Measurements from ENCODE around the gene CNTN4. TPM values are rescaled to one million over a fixed set of nuclear protein-coding genes. Genes with fewer than 3 reads are reported as not detected.

The CNTN4 gene
- polyA plus RNA-seq, 1 donor (not counting 4 experiments of a cell fraction or from before 2014, with no cell fraction given), result not detected

DNA sequence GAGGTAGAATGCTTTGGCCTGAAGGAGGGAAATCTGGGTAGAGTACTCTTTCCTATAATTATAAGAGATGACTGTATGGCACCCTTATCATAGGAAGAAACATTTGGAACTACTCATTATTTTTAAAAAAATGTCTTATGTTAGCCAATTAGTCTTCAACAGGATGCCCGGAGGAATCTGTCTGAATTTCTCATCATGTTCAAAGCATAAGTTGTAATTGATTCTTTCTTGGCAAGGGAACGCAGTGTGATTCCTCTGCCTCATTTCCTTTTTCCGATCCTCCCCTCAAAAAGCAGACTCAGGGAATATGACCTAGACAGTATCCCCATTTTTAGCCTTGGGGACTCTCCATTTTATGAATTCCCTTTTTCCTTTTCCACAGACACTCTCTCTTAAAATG is 846.5 kb downstream of the CNTN4 start:
- Histone ChIP-seq H3K9me1 (ENCODE audit: control insufficient read depth, extremely low read depth, insufficient read depth, low read length) (no peaks in the 10 kb centered on the region), H3K27ac (ENCODE audit: control insufficient read depth, insufficient read depth, low read length) (no peak overlapping the region), H3K4me1 (ENCODE audit: control insufficient read depth, extremely low read depth, insufficient read depth, low read length) (no peaks in the 10 kb centered on the region), H3K27me3 (ENCODE audit: control insufficient read depth, extremely low read depth, insufficient read depth, low read length) (no peaks in the 10 kb centered on the region), H3K36me3 (ENCODE audit: control insufficient read depth in 2 of 2, extremely low read depth in 1 of 2, insufficient read depth in 2 of 2, low read length in 2 of 2) (no peaks in the 10 kb centered on the region), H4K20me1 (ENCODE audit: control insufficient read depth, extremely low read depth, insufficient read depth, low read length) (no peaks in the 10 kb centered on the region), H3K9ac (ENCODE audit: control insufficient read depth, extremely low read depth, insufficient read depth, low read length) (no peak overlapping the region), H3K4me3 (ENCODE audit: control insufficient read depth in 2 of 3, extremely low read depth in 1 of 3, insufficient read depth in 2 of 3, low read depth in 1 of 3, low read length in 3 of 3) (no peak overlapping the region), H3K9me3 (ENCODE audit: control insufficient read depth, low read depth, low read length) (no peaks in the 10 kb centered on the region), H2AFZ (ENCODE audit: control insufficient read depth, low read length) (no peak overlapping the region), H3K4me2 (ENCODE audit: control insufficient read depth, extremely low read depth, insufficient read depth, low read depth, low read length) (no peak overlapping the region), H3K79me2 (ENCODE audit: control insufficient read depth, insufficient read depth, low read length) (no peaks in the 10 kb centered on the region)
- FAIRE-seq, result no peak
- DNase-seq (ENCODE audit: low read depth, low spot score), result no peak
- dilution Hi-C loops (cut with MboI; ENCODE audit: extremely low pct_ligation_motif_present, low sequenced_read_pairs), result no loop called here
- TF ChIP-seq, protein P1, sequence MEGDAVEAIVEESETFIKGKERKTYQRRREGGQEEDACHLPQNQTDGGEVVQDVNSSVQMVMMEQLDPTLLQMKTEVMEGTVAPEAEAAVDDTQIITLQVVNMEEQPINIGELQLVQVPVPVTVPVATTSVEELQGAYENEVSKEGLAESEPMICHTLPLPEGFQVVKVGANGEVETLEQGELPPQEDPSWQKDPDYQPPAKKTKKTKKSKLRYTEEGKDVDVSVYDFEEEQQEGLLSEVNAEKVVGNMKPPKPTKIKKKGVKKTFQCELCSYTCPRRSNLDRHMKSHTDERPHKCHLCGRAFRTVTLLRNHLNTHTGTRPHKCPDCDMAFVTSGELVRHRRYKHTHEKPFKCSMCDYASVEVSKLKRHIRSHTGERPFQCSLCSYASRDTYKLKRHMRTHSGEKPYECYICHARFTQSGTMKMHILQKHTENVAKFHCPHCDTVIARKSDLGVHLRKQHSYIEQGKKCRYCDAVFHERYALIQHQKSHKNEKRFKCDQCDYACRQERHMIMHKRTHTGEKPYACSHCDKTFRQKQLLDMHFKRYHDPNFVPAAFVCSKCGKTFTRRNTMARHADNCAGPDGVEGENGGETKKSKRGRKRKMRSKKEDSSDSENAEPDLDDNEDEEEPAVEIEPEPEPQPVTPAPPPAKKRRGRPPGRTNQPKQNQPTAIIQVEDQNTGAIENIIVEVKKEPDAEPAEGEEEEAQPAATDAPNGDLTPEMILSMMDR (optimal IDR thresholded peaks at IDR 0.05 in 1 of 3, IDR thresholded peaks at IDR 0.05 in 1 of 3, conservative IDR thresholded peaks at IDR 0.05 in 1 of 3; ENCODE audit: extremely low read depth in 1 of 3, insufficient read depth in 2 of 3, low read length in 3 of 3), result no peak
- TF ChIP-seq EZH2 (IDR thresholded peaks at IDR 0.05; ENCODE audit: low read length), result no peak

DNA sequence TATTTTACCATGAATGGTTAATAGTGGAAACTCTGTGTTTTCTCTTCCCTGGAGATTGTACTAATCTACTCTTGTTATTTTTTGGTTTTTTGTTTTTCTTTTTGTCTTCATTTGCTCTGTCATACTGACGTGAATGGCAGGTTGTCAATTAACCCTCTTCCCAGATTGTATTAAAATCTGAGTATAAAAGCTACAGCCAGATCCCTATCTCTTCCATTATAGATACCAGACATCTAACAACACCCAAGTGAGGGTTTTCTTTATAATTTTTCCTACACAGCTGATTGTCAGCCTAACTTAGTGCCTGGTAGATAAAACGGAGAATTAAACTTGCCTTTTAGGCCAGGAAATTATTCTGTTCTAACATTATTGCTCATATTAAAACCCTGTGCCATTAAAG is 848.9 kb downstream of the CNTN4 start:
- Histone ChIP-seq H3K27me3 (ENCODE audit: control insufficient read depth, extremely low read depth, insufficient read depth, low read length) (no peaks in the 10 kb centered on the region), H3K4me3 (ENCODE audit: control insufficient read depth in 2 of 3, extremely low read depth in 1 of 3, insufficient read depth in 2 of 3, low read depth in 1 of 3, low read length in 3 of 3) (no peak overlapping the region)
- dilution Hi-C loops (cut with MboI; ENCODE audit: extremely low pct_ligation_motif_present, low sequenced_read_pairs), result no loop called here

More for the DNA sequence above, 848.9 kb downstream of the CNTN4 start:
- Histone ChIP-seq H3K4me1 (ENCODE audit: control insufficient read depth, extremely low read depth, insufficient read depth, low read length) (no peaks in the 10 kb centered on the region), H3K36me3 (ENCODE audit: control insufficient read depth in 2 of 2, extremely low read depth in 1 of 2, insufficient read depth in 2 of 2, low read length in 2 of 2) (no peaks in the 10 kb centered on the region), H3K9ac (ENCODE audit: control insufficient read depth, extremely low read depth, insufficient read depth, low read length) (no peak overlapping the region), H3K4me2 (ENCODE audit: control insufficient read depth, extremely low read depth, insufficient read depth, low read depth, low read length) (no peak overlapping the region), H3K27ac (ENCODE audit: control insufficient read depth, insufficient read depth, low read length) (no peak overlapping the region), H3K9me1 (ENCODE audit: control insufficient read depth, extremely low read depth, insufficient read depth, low read length) (no peaks in the 10 kb centered on the region), H4K20me1 (ENCODE audit: control insufficient read depth, extremely low read depth, insufficient read depth, low read length) (no peaks in the 10 kb centered on the region), H2AFZ (ENCODE audit: control insufficient read depth, low read length) (no peak overlapping the region), H3K9me3 (ENCODE audit: control insufficient read depth, low read depth, low read length) (no peaks in the 10 kb centered on the region), H3K79me2 (ENCODE audit: control insufficient read depth, insufficient read depth, low read length) (no peaks in the 10 kb centered on the region)
- FAIRE-seq (no peak), DNase-seq (ENCODE audit: low read depth, low spot score) (no peak)
- no peak for TF ChIP-seq EZH2 (IDR thresholded peaks at IDR 0.05; ENCODE audit: low read length)
- TF ChIP-seq, protein P1 (optimal IDR thresholded peaks at IDR 0.05 in 1 of 3, IDR thresholded peaks at IDR 0.05 in 1 of 3, conservative IDR thresholded peaks at IDR 0.05 in 1 of 3; ENCODE audit: extremely low read depth in 1 of 3, insufficient read depth in 2 of 3, low read length in 3 of 3), result no peak

Data from keratinocyte (primary cell).